Activated T-cell treated with anti-CD3 and anti-CD28 coated beads, Interleukin-2, amount 50 U/mL, for 4 hours (primary cell): Measurements from ENCODE around the gene TRIM41. TPM values are rescaled to one million over a fixed set of nuclear protein-coding genes. Genes with fewer than 3 reads are reported as not detected.
"Not testable (repeated sequence)": the region's sequence is repeated elsewhere in the genome, so short reads cannot be mapped to it uniquely, and the experiment has no call there.

Experiments used
- ATAC-seq, 2 donors: fragments of 200-7000 bp; cut with Tn5 transposase; one replicate each; pipeline ENCODE4 v1.10.0; 2021
- DNase-seq: peaks from one replicate; pipeline ENCODE4 v3.0.0-alpha.2; 2020
- H3K27me3 Mint-ChIP-seq: one replicate; pipeline ENCODE4 v1.8.0; 2021; ENCODE audit warnings: low read depth, mixed read lengths
- H3K36me3 Mint-ChIP-seq: one replicate; pipeline ENCODE4 v1.8.0; 2022; ENCODE audit warnings: mixed read lengths; ENCODE audit not compliant: insufficient read depth
- H3K4me1 Mint-ChIP-seq: one replicate; pipeline ENCODE4 v1.8.0; 2021; ENCODE audit warnings: low read depth, mixed read lengths
- H3K4me3 Mint-ChIP-seq: one replicate; pipeline ENCODE4 v1.8.0; 2021; ENCODE audit warnings: mild to moderate bottlenecking, moderate library complexity, mixed read lengths
- H3K9me3 Mint-ChIP-seq: one replicate; pipeline ENCODE4 v1.8.0; 2021; ENCODE audit warnings: mixed read lengths
- total RNA-seq, 3 donors: library from RNA; stranded (reverse); gene quantifications; one replicate each; pipeline ENCODE4 v1.2.1, GENCODE V29; 2021

The TRIM41 gene
- total RNA-seq, 3 donors from 2014 or later: 37.6 to 39.5 (median 38.3) TPM

- Mint-ChIP-seq H3K9me3 (no peaks in the 10 kb centered on the region), H3K4me3 (no peak overlapping the region), H3K4me1 (peaks cover 3% of the 10 kb centered on the region), H3K36me3 (no peaks in the 10 kb centered on the region), H3K27me3 (peaks cover 5% of the 10 kb centered on the region)
- DNase-seq (no peak), ATAC-seq (no peak)
Observed at GRCh38 chr5:181199881-181200638, 23.0 kb upstream of the TRIM41 start.

GRCh38 chr5:181200816-181201215, 22.3 kb upstream of the TRIM41 start:
- peaks cover 7% of the 10 kb centered on the region for H3K4me1 Mint-ChIP-seq
- ATAC-seq (no peak), DNase-seq (no peak)
- H3K4me3 Mint-ChIP-seq: no peak overlapping the region
- H3K36me3 Mint-ChIP-seq: no peaks in the 10 kb centered on the region
- H3K9me3 Mint-ChIP-seq: no peaks in the 10 kb centered on the region
- peaks cover 9% of the 10 kb centered on the region for H3K27me3 Mint-ChIP-seq

GRCh38 chr5:181203093-181203711, 19.9 kb upstream of the TRIM41 start:
- Mint-ChIP-seq H3K4me3 (peak overlapping the region; percentile 83), H3K27me3 (peaks cover 21% of the 10 kb centered on the region), H3K36me3 (no peaks in the 10 kb centered on the region), H3K9me3 (peaks cover 3% of the 10 kb centered on the region), H3K4me1 (peaks cover 28% of the 10 kb centered on the region)
- ATAC-seq (no peak), DNase-seq (no peak)

GRCh38 chr5:181203777-181204112, 19.3 kb upstream of the TRIM41 start:
- H3K27me3 Mint-ChIP-seq: peaks cover 21% of the 10 kb centered on the region

GRCh38 chr5:181204113-181204825, 18.8 kb upstream of the TRIM41 start:
- ATAC-seq (peak in 1 of 2 donors; percentile 4), DNase-seq (no peak)
- H3K9me3 Mint-ChIP-seq: peaks cover 5% of the 10 kb centered on the region
- H3K27me3 Mint-ChIP-seq: peaks cover 21% of the 10 kb centered on the region
- no peaks in the 10 kb centered on the region for H3K36me3 Mint-ChIP-seq
- peak overlapping the region; percentile 83 for H3K4me3 Mint-ChIP-seq
- H3K4me1 Mint-ChIP-seq: peaks cover 28% of the 10 kb centered on the region

More at GRCh38 chr5:181203777-181204112, 19.3 kb upstream of the TRIM41 start:
- ATAC-seq (peak in 1 of 2 donors; percentile 9), DNase-seq (no peak)
- Mint-ChIP-seq H3K4me3 (peak overlapping the region; percentile 83), H3K4me1 (peaks cover 28% of the 10 kb centered on the region), H3K36me3 (no peaks in the 10 kb centered on the region), H3K9me3 (peaks cover 5% of the 10 kb centered on the region)

- Mint-ChIP-seq H3K4me1 (peaks cover 28% of the 10 kb centered on the region), H3K4me3 (peak within 1 kb of the TSS; percentile 89), H3K27me3 (peaks cover 21% of the 10 kb centered on the region), H3K36me3 (no peaks in the 10 kb centered on the region), H3K9me3 (peaks cover 5% of the 10 kb centered on the region)
- DNase-seq (no peak), ATAC-seq (peak; percentile 6 to 13)
Observed at GRCh38 chr5:181204826-181205760, 18.0 kb upstream of the TRIM41 start, which contains the start of gene TRIM7. TRIM7 (minus strand) TSS chr5:181205196; CDS start chr5:181205110, 86 bp downstream.

GRCh38 chr5:181205761-181206649, 17.1 kb upstream of the TRIM41 start:
- H3K4me1 Mint-ChIP-seq: peaks cover 28% of the 10 kb centered on the region
- DNase-seq (no peak), ATAC-seq (no peak)

GRCh38 chr5:181207214-181207959, 15.7 kb upstream of the TRIM41 start:
- peaks cover 30% of the 10 kb centered on the region for H3K4me1 Mint-ChIP-seq
- no peaks in the 10 kb centered on the region for H3K36me3 Mint-ChIP-seq
- H3K27me3 Mint-ChIP-seq: peaks cover 21% of the 10 kb centered on the region
- peak; percentile 81 for DNase-seq
- ATAC-seq: peak; percentile 45 to 50
- H3K4me3 Mint-ChIP-seq: peak overlapping the region; percentile 89
- H3K9me3 Mint-ChIP-seq: peaks cover 5% of the 10 kb centered on the region

More at GRCh38 chr5:181205761-181206649, 17.1 kb upstream of the TRIM41 start:
- Mint-ChIP-seq H3K9me3 (peaks cover 5% of the 10 kb centered on the region), H3K27me3 (peaks cover 21% of the 10 kb centered on the region), H3K4me3 (peak overlapping the region; percentile 89), H3K36me3 (no peaks in the 10 kb centered on the region)

GRCh38 chr5:181207960-181208253, 15.2 kb upstream of the TRIM41 start:
- ATAC-seq: no peak
- DNase-seq: no peak
- Mint-ChIP-seq H3K4me3 (peak overlapping the region; percentile 89), H3K36me3 (no peaks in the 10 kb centered on the region), H3K27me3 (peaks cover 21% of the 10 kb centered on the region), H3K9me3 (peaks cover 5% of the 10 kb centered on the region), H3K4me1 (peaks cover 30% of the 10 kb centered on the region)

GRCh38 chr5:181209006-181209405, 14.1 kb upstream of the TRIM41 start:
- H3K4me3 Mint-ChIP-seq, H3K9me3 Mint-ChIP-seq, DNase-seq, H3K36me3 Mint-ChIP-seq, ATAC-seq: not testable (repeated sequence)
- H3K4me1 Mint-ChIP-seq: peaks cover 28% of the 10 kb centered on the region
- H3K27me3 Mint-ChIP-seq: peaks cover 18% of the 10 kb centered on the region

GRCh38 chr5:181210148-181210547, 12.9 kb upstream of the TRIM41 start:
- ATAC-seq, H3K9me3 Mint-ChIP-seq, DNase-seq, H3K36me3 Mint-ChIP-seq, H3K4me3 Mint-ChIP-seq: not testable (repeated sequence)
- peaks cover 15% of the 10 kb centered on the region for H3K27me3 Mint-ChIP-seq
- H3K4me1 Mint-ChIP-seq: peaks cover 27% of the 10 kb centered on the region

- Mint-ChIP-seq H3K27me3 (peaks cover 13% of the 10 kb centered on the region), H3K4me1 (peaks cover 25% of the 10 kb centered on the region)
- not testable (repeated sequence) for H3K4me3 Mint-ChIP-seq, H3K9me3 Mint-ChIP-seq, ATAC-seq, DNase-seq, H3K36me3 Mint-ChIP-seq
Observed at GRCh38 chr5:181210698-181211097, 12.4 kb upstream of the TRIM41 start.
